ENCODE data around the gene EPHA2.

The EPHA2 gene

DNA sequence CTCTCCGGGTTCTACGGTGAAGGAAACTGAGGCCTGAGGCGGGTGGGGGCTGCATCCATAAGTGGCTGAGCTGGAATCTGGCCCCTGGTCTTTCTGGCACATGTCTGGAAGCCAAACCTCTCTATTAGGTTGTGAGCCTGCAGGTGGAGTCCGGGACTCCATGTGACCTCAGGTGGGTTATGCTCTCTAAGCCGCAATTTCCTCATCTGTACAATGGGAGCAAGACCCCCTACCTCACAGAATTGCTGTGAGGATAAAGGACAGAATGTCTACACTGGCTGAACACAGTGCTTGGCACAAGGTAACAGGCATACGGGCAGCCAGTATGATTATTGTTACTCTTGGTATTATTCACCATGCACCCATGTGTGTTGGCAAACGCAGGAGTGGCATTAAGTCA lies 6.7 kb downstream of the EPHA2 start:
- Histone ChIP-seq H3K9me3 (ENCODE audit: control insufficient read depth, insufficient read depth, low read length) (no peaks in the 10 kb centered on the region), H3K27ac (ENCODE audit: low read length) (no peak overlapping the region), H3K4me1 (ENCODE audit: control insufficient read depth, insufficient read depth, low read length) (peaks cover 29% of the 10 kb centered on the region), H3K4me3 (ENCODE audit: low read length) (no peak overlapping the region), H3K36me3 (ENCODE audit: control insufficient read depth, insufficient read depth, low read length) (peaks cover 25% of the 10 kb centered on the region), H3K27me3 (ENCODE audit: control insufficient read depth, insufficient read depth, low read length) (no peaks in the 10 kb centered on the region)
- DNase-seq (ENCODE audit: low read depth, low spot score), result no peak
- no CpG with 5 or more reads among the region's 7 CpGs for WGBS (ENCODE audit: insufficient coverage, insufficient read length)

- Histone ChIP-seq H3K27ac (ENCODE audit: low read length) (no peak overlapping the region), H3K4me3 (ENCODE audit: low read length) (no peak overlapping the region), H3K9me3 (ENCODE audit: control insufficient read depth, insufficient read depth, low read length) (no peaks in the 10 kb centered on the region), H3K27me3 (ENCODE audit: control insufficient read depth, insufficient read depth, low read length) (no peaks in the 10 kb centered on the region), H3K36me3 (ENCODE audit: control insufficient read depth, insufficient read depth, low read length) (peaks cover 25% of the 10 kb centered on the region), H3K4me1 (ENCODE audit: control insufficient read depth, insufficient read depth, low read length) (peaks cover 28% of the 10 kb centered on the region)
- WGBS (ENCODE audit: insufficient coverage, insufficient read length), result no CpG with 5 or more reads among the region's 39 CpGs
- no peak for DNase-seq (ENCODE audit: low read depth, low spot score)
Measured at GRCh38 chr1:16148329-16149092, 7.4 kb downstream of the EPHA2 start.

DNA sequence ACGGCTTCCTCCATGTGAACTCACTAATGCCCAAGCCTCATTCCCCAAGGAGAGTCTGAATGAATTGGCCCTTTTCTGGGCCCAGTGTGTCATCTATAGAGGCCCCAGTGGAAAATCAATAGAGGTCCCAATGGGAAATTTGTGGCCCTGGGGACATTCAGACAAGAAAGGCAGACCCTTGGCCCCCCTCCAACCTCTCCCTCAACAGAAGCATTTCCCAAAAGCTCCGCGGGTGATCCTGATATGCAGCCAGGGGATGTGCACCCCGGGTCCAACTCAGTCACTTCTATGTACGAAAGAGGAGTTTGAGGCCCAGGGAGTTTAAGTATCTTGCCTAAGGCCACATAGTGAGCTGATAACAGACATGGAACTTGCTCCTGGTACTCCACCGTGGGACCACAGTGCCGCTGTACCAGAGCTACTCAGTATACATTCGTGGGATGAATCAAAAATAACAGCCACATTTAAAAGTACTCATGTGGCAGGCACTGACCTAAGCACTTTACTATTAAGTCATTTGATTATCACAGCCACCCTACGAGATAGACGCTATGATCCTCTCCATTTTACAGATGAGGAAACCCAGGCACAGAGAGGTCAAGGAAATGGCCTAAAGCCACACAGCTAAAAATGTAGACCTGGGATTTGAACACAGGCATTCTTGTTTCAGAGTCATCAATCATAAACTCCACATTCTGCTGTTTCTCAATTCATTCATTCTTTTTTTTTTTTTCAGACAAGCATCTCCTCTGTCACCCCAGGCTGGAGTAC lies 8.5 kb downstream of the EPHA2 start:
- Histone ChIP-seq H3K9me3 (ENCODE audit: control insufficient read depth, insufficient read depth, low read length) (no peaks in the 10 kb centered on the region), H3K4me3 (ENCODE audit: low read length) (no peak overlapping the region), H3K27ac (ENCODE audit: low read length) (no peak overlapping the region), H3K36me3 (ENCODE audit: control insufficient read depth, insufficient read depth, low read length) (peaks cover 25% of the 10 kb centered on the region), H3K4me1 (ENCODE audit: control insufficient read depth, insufficient read depth, low read length) (peaks cover 26% of the 10 kb centered on the region), H3K27me3 (ENCODE audit: control insufficient read depth, insufficient read depth, low read length) (no peaks in the 10 kb centered on the region)
- DNase-seq (ENCODE audit: low read depth, low spot score), result no peak
- no CpG with 5 or more reads among the region's 10 CpGs for WGBS (ENCODE audit: insufficient coverage, insufficient read length)

- H3K4me3 ChIP-seq (ENCODE audit: low read length), result no peak overlapping the region
- no CpG with 5 or more reads among the region's 23 CpGs for WGBS (ENCODE audit: insufficient coverage, insufficient read length)
Measured at GRCh38 chr1:16146279-16147155, 9.4 kb downstream of the EPHA2 start.

GRCh38 chr1:16145662-16146278 lies 10.1 kb downstream of the EPHA2 start:
- Histone ChIP-seq H3K36me3 (ENCODE audit: control insufficient read depth, insufficient read depth, low read length) (peaks cover 25% of the 10 kb centered on the region), H3K9me3 (ENCODE audit: control insufficient read depth, insufficient read depth, low read length) (no peaks in the 10 kb centered on the region), H3K27me3 (ENCODE audit: control insufficient read depth, insufficient read depth, low read length) (no peaks in the 10 kb centered on the region), H3K27ac (ENCODE audit: low read length) (no peak overlapping the region), H3K4me3 (ENCODE audit: low read length) (no peak overlapping the region), H3K4me1 (ENCODE audit: control insufficient read depth, insufficient read depth, low read length) (peaks cover 19% of the 10 kb centered on the region)
- DNase-seq (ENCODE audit: low read depth, low spot score), result no peak
- no CpG with 5 or more reads among the region's 26 CpGs for WGBS (ENCODE audit: insufficient coverage, insufficient read length)

More at GRCh38 chr1:16146279-16147155, 9.4 kb downstream of the EPHA2 start:
- H3K36me3 ChIP-seq (ENCODE audit: control insufficient read depth, insufficient read depth, low read length), result peaks cover 25% of the 10 kb centered on the region
- peaks cover 24% of the 10 kb centered on the region for H3K4me1 ChIP-seq (ENCODE audit: control insufficient read depth, insufficient read depth, low read length)
- DNase-seq (ENCODE audit: low read depth, low spot score), result no peak
- no peak overlapping the region for H3K27ac ChIP-seq (ENCODE audit: low read length)
- H3K27me3 ChIP-seq (ENCODE audit: control insufficient read depth, insufficient read depth, low read length), result no peaks in the 10 kb centered on the region
- no peaks in the 10 kb centered on the region for H3K9me3 ChIP-seq (ENCODE audit: control insufficient read depth, insufficient read depth, low read length)

DNA sequence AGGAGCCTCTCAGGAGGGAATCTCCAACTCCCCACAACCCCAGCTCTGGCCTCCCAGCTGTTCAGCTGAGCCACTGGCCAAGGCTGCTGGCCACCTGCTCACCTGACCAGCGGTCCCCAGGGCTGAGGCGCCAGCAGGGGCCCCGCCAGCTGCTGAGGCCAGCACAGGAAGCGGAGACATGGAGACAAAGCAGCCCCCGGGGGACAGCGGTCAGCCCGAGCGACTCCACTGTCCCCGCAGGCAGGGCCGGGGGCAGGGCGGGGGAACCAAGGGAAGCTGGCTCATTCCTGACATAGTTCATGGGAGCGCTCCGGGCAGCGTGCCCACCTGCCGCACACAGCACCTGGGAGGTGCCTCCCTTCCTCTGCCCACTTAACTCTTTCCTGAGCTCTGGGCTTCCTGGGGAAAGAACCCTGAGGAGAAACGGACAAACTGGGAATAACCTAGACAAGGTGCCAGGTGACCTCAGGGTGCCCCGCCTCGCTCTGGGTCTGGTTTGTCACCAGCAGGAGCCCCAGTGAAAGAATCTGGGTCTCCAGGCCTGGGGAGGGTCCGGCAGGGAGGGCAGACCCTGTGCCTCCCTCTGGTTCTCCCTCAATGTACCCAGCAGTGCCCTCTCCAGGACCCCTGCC lies 10.7 kb downstream of the EPHA2 start:
- no peak for DNase-seq (ENCODE audit: low read depth, low spot score)

GRCh38 chr1:16144325-16145029 lies 11.4 kb downstream of the EPHA2 start:
- Histone ChIP-seq H3K27ac (ENCODE audit: low read length) (no peak overlapping the region), H3K4me1 (ENCODE audit: control insufficient read depth, insufficient read depth, low read length) (peaks cover 22% of the 10 kb centered on the region), H3K4me3 (ENCODE audit: low read length) (no peak overlapping the region), H3K36me3 (ENCODE audit: control insufficient read depth, insufficient read depth, low read length) (peaks cover 17% of the 10 kb centered on the region), H3K9me3 (ENCODE audit: control insufficient read depth, insufficient read depth, low read length) (no peaks in the 10 kb centered on the region), H3K27me3 (ENCODE audit: control insufficient read depth, insufficient read depth, low read length) (no peaks in the 10 kb centered on the region)
- WGBS (ENCODE audit: insufficient coverage, insufficient read length), result no CpG with 5 or more reads among the region's 8 CpGs
- no peak for DNase-seq (ENCODE audit: low read depth, low spot score)

More for the DNA sequence above, 10.7 kb downstream of the EPHA2 start:
- WGBS (ENCODE audit: insufficient coverage, insufficient read length), result no CpG with 5 or more reads among the region's 19 CpGs
- H3K27ac ChIP-seq (ENCODE audit: low read length), result no peak overlapping the region
- no peaks in the 10 kb centered on the region for H3K9me3 ChIP-seq (ENCODE audit: control insufficient read depth, insufficient read depth, low read length)
- H3K4me1 ChIP-seq (ENCODE audit: control insufficient read depth, insufficient read depth, low read length), result peaks cover 19% of the 10 kb centered on the region
- H3K36me3 ChIP-seq (ENCODE audit: control insufficient read depth, insufficient read depth, low read length), result peaks cover 21% of the 10 kb centered on the region
- no peak overlapping the region for H3K4me3 ChIP-seq (ENCODE audit: low read length)
- no peaks in the 10 kb centered on the region for H3K27me3 ChIP-seq (ENCODE audit: control insufficient read depth, insufficient read depth, low read length)

GRCh38 chr1:16143566-16144324 lies 12.1 kb downstream of the EPHA2 start:
- Histone ChIP-seq H3K27ac (ENCODE audit: low read length) (no peak overlapping the region), H3K4me3 (ENCODE audit: low read length) (no peak overlapping the region), H3K9me3 (ENCODE audit: control insufficient read depth, insufficient read depth, low read length) (no peaks in the 10 kb centered on the region), H3K36me3 (ENCODE audit: control insufficient read depth, insufficient read depth, low read length) (peaks cover 11% of the 10 kb centered on the region), H3K27me3 (ENCODE audit: control insufficient read depth, insufficient read depth, low read length) (no peaks in the 10 kb centered on the region), H3K4me1 (ENCODE audit: control insufficient read depth, insufficient read depth, low read length) (peaks cover 22% of the 10 kb centered on the region)
- no peak for DNase-seq (ENCODE audit: low read depth, low spot score)
- no CpG with 5 or more reads among the region's 18 CpGs for WGBS (ENCODE audit: insufficient coverage, insufficient read length)
